B cell (primary cell): Measurements from ENCODE around the gene TSPAN1. TPM values are rescaled to one million over a fixed set of nuclear protein-coding genes. Genes with fewer than 3 reads are reported as not detected.

ENCODE experiments used
- ATAC-seq: fragments of 200-7000 bp; cut with Tn5 transposase; one replicate; pipeline ENCODE4 v1.10.0; 2021; ENCODE audit warnings: low read depth, mild to moderate bottlenecking, moderate number of reproducible peaks, moderate library complexity
- CTCF ChIA-PET: fragments of 350-600 bp; sonication (Branson Sonifier 250); formaldehyde crosslinking; loops from one replicate; lab custom pipeline; 2021; ENCODE audit warnings: antibody characterized with exemption, inconsistent platforms; lab: Charles Lee
- POLR2A ChIA-PET: fragments of 350-600 bp; sonication (Branson Sonifier 250); formaldehyde crosslinking; loops from one replicate; lab custom pipeline; 2021; ENCODE audit warnings: antibody characterized with exemption; lab: Charles Lee
- DNase-seq: peaks from one replicate; pipeline ENCODE4 v3.0.0; 2013
- H2AFZ ChIP-seq: 2 replicates; pipeline ENCODE4 v1.6.1; 2012; ENCODE audit warnings: mild to moderate bottlenecking, low read depth, low read length; ENCODE audit not compliant: insufficient read depth, poor library complexity, severe bottlenecking
- H3K27ac ChIP-seq, 2 donors: 1 replicate in 1 of 2; 2 replicates in 1 of 2; pipeline ENCODE4 v1.5.1; 2012 to 2013; ENCODE audit warnings: low read length in 2 of 2, mild to moderate bottlenecking in 2 of 2, moderate library complexity in 1 of 2
- H3K27me3 ChIP-seq, 4 experiments: fragments of 200-600 bp in 1 of 4; sonication (generic) in 1 of 4; replicated peaks in 1 of 4; 1 replicate in 2 of 4; 2 replicates in 2 of 4; pipeline versions ENCODE4 v1.6.1 to v1.7.0; 2013 to 2016; ENCODE audit warnings: low read length in 3 of 4, mild to moderate bottlenecking in 2 of 4, mixed read lengths in 1 of 4, moderate library complexity in 1 of 4; ENCODE audit not compliant: insufficient read depth in 4 of 4, control insufficient read depth in 3 of 4; ENCODE audit errors: control extremely low read depth in 1 of 4
- H3K36me3 ChIP-seq, 2 experiments: replicated peaks in 1 of 2; 1 replicate in 1 of 2; 2 replicates in 1 of 2; pipeline versions ENCODE4 v1.6.1 to v1.7.1; 2013; ENCODE audit warnings: low read length in 1 of 2; ENCODE audit not compliant: insufficient read depth in 2 of 2, control insufficient read depth in 1 of 2; ENCODE audit errors: control extremely low read depth in 1 of 2, extremely low read depth in 1 of 2
- H3K4me1 ChIP-seq, 2 donors: fragments of 200-600 bp in 1 of 2; sonication (generic) in 1 of 2; 1 replicate in 1 of 2; 2 replicates in 1 of 2; pipeline versions ENCODE4 v1.5.1 to v1.6.1; 2013 to 2017; ENCODE audit warnings: low read length in 2 of 2; ENCODE audit not compliant: control insufficient read depth in 2 of 2, insufficient read depth in 2 of 2
- H3K4me2 ChIP-seq: replicated peaks from 2 replicates; pipeline ENCODE3; 2012; ENCODE audit warnings: mild to moderate bottlenecking, low read depth, low read length; ENCODE audit not compliant: poor library complexity, severe bottlenecking
- H3K4me3 ChIP-seq, 5 experiments: fragments of 200-600 bp in 1 of 5; sonication (generic) in 1 of 5; 1 replicate in 3 of 5; 2 replicates in 2 of 5; pipeline versions ENCODE4 v1.5.1 to v1.7.0; 2011 to 2016; ENCODE audit warnings: low read length in 4 of 5, mild to moderate bottlenecking in 4 of 5, low read depth in 2 of 5, control low read depth in 1 of 5, moderate library complexity in 1 of 5; ENCODE audit not compliant: insufficient read depth in 1 of 5; ENCODE audit errors: control extremely low read depth in 1 of 5, extremely low read depth in 1 of 5
- H3K79me2 ChIP-seq: fragments of 200-600 bp; sonication (generic); one replicate; pipeline ENCODE4 v1.6.0; 2016; ENCODE audit warnings: low read length; ENCODE audit not compliant: control insufficient read depth, insufficient read depth
- H3K9ac ChIP-seq: fragments of 200-600 bp; sonication (generic); 2 replicates; pipeline ENCODE4 v1.6.1; 2017; ENCODE audit warnings: mild to moderate bottlenecking, low read length, moderate library complexity
- H3K9me3 ChIP-seq, 3 donors: one replicate each; pipeline versions ENCODE4 v1.6.1 to v1.7.1; 2013; ENCODE audit warnings: low read length in 2 of 3; ENCODE audit not compliant: control insufficient read depth in 2 of 3, insufficient read depth in 1 of 3; ENCODE audit errors: control extremely low read depth in 1 of 3
- H4K20me1 ChIP-seq: 2 replicates; pipeline ENCODE4 v1.6.0; 2012; ENCODE audit warnings: mild to moderate bottlenecking, low read length; ENCODE audit not compliant: insufficient read depth, control insufficient read depth, poor library complexity, severe bottlenecking
- H3K27ac Mint-ChIP-seq: one replicate; pipeline ENCODE4 v1.8.0; 2021; ENCODE audit warnings: mixed read lengths
- H3K27me3 Mint-ChIP-seq: one replicate; pipeline ENCODE4 v1.8.0; 2021; ENCODE audit warnings: mixed read lengths
- H3K4me1 Mint-ChIP-seq: one replicate; pipeline ENCODE4 v1.8.0; 2021; ENCODE audit warnings: mixed read lengths
- H3K4me3 Mint-ChIP-seq: one replicate; pipeline ENCODE4 v1.8.0; 2021; ENCODE audit warnings: mixed read lengths
- H3K9me3 Mint-ChIP-seq: one replicate; pipeline ENCODE4 v1.8.0; 2022; ENCODE audit warnings: mixed read lengths; ENCODE audit not compliant: insufficient read depth
- EZH2 ChIP-seq: IDR thresholded peaks from 2 replicates; pipeline ENCODE4 v1.6.1; 2012; ENCODE audit warnings: borderline replicate concordance, low read depth, mild to moderate bottlenecking, moderate library complexity, low read length; ENCODE audit not compliant: insufficient read depth, poor library complexity, severe bottlenecking
- WGBS: methylation state at CpG from one replicate; pipeline ENCODE4 v1.1.5; 2013; ENCODE audit warnings: missing lambda C conversion rate; ENCODE audit not compliant: insufficient coverage; 5-methylcytosine and 5-hydroxymethylcytosine counted together
- intact Hi-C: fragments of 100-400 bp; cut with micrococcal nuclease; formaldehyde crosslinking; loops from one replicate; pipeline ENCODE4 v1.10.0; 2022
- polyA plus RNA-seq: library from polyadenylated mRNA; depleted of rRNA; stranded (reverse); fragments of >200 nt; gene quantifications from 2 replicates; pipeline ENCODE4 v1.2.3, GENCODE V29; 2012
- total RNA-seq, 2 donors: library from RNA; stranded (reverse); fragments of 120-200 nt in 1 of 2; gene quantifications; 1 replicate in 1 of 2; 2 replicates in 1 of 2; pipeline versions ENCODE4 v1.2.3 to v1.2.4, GENCODE V29; 2013 to 2022
- TF ChIP-seq, protein P1 (sequence below): fragments of 200-600 bp; IDR thresholded peaks from one replicate; pipeline ENCODE4 v1.8.0; 2022; ENCODE audit warnings: antibody characterized with exemption, mild to moderate bottlenecking

TSPAN1 gene
- total and polyA plus RNA-seq, 2 donors (not counting 1 experiment from before 2014, with no cell fraction given): not detected

DNA sequence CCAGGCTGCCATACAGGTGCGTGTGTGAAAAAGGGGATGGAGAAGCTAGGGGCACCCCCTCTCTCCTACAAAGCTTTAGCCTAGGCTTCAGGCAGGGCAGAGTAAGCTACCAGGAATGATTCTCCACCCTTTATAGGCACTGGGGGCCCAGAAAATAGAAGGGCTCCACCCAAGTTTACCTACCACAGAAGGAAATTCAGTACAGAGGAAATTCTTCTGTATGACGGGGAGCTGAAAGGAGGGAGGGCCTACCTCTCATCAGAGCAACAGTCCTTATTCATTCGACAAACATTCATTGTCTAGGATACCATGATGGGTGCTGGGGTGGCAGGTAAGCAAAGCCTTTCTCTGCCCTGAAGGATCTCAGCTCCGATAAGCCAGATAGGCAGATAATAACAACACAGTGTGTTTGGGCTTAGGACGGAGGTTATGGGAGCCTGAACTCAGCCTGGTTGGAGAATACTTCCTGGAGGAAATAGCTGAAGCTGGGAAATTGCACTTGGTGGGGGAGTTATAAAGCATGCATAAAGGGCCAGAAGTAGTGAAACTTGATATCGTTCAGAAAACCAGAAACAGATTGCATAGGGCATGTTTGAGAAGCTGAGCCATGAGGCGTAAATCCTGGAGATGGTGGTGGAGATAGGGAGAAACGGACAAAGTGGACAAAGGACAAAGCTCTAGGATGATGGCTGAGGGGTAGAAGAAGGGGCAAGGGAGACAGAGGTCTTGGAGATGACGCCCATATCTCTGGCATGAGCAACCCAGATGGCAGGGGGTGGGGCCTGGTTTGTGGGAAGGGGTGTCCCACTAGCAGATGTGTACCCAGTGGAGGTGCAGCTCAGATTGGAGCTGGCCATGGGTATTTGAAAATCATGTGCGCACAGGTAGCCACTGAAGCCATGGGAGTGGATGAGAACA, 6.7 kb downstream of the TSPAN1 start:
- H3K9ac ChIP-seq: no peak overlapping the region
- 80% methylated on average over 6 of the region's 10 CpGs for WGBS
- intact Hi-C loops: no loop called here
- no peak overlapping the region for H3K27ac ChIP-seq
- Mint-ChIP-seq H3K9me3 (no peaks in the 10 kb centered on the region), H3K27ac (no peak overlapping the region), H3K4me3 (no peak overlapping the region), H3K4me1 (peaks cover 13% of the 10 kb centered on the region), H3K27me3 (no peaks in the 10 kb centered on the region)
- no peaks in the 10 kb centered on the region for H4K20me1 ChIP-seq
- no peaks in the 10 kb centered on the region for H3K79me2 ChIP-seq
- DNase-seq: no peak
- no peak for ATAC-seq
- H3K9me3 ChIP-seq: no peaks in the 10 kb centered on the region
- no peak overlapping the region for H3K4me3 ChIP-seq
- no peak overlapping the region for H3K4me2 ChIP-seq
- TF ChIP-seq, protein P1, sequence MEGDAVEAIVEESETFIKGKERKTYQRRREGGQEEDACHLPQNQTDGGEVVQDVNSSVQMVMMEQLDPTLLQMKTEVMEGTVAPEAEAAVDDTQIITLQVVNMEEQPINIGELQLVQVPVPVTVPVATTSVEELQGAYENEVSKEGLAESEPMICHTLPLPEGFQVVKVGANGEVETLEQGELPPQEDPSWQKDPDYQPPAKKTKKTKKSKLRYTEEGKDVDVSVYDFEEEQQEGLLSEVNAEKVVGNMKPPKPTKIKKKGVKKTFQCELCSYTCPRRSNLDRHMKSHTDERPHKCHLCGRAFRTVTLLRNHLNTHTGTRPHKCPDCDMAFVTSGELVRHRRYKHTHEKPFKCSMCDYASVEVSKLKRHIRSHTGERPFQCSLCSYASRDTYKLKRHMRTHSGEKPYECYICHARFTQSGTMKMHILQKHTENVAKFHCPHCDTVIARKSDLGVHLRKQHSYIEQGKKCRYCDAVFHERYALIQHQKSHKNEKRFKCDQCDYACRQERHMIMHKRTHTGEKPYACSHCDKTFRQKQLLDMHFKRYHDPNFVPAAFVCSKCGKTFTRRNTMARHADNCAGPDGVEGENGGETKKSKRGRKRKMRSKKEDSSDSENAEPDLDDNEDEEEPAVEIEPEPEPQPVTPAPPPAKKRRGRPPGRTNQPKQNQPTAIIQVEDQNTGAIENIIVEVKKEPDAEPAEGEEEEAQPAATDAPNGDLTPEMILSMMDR: no peak
- TF ChIP-seq EZH2: no peak
- peaks cover 14 to 19% of the 10 kb centered on the region in 2 donors for H3K4me1 ChIP-seq
- no peaks in the 10 kb centered on the region for H3K27me3 ChIP-seq
- H3K36me3 ChIP-seq: no peaks in the 10 kb centered on the region
- H2AFZ ChIP-seq: no peak overlapping the region
- ChIA-PET POLR2A (interaction anchor here (1.0 kb wide), 1 partner anchor 144 kb away, joined by 3 read pairs; no protein-coding TSS in a partner anchor), CTCF (interaction anchor here (0.8 to 13.8 kb wide), 9 partner anchors 8 to 144 kb away, joined by 3 to 249 read pairs (median 3); no protein-coding TSS in a partner anchor)
